ENCODE data around the gene IL22.
"Not testable (repeated sequence)": the region's sequence is repeated elsewhere in the genome, so short reads cannot be mapped to it uniquely, and the experiment has no call there.

The IL22 gene

DNA sequence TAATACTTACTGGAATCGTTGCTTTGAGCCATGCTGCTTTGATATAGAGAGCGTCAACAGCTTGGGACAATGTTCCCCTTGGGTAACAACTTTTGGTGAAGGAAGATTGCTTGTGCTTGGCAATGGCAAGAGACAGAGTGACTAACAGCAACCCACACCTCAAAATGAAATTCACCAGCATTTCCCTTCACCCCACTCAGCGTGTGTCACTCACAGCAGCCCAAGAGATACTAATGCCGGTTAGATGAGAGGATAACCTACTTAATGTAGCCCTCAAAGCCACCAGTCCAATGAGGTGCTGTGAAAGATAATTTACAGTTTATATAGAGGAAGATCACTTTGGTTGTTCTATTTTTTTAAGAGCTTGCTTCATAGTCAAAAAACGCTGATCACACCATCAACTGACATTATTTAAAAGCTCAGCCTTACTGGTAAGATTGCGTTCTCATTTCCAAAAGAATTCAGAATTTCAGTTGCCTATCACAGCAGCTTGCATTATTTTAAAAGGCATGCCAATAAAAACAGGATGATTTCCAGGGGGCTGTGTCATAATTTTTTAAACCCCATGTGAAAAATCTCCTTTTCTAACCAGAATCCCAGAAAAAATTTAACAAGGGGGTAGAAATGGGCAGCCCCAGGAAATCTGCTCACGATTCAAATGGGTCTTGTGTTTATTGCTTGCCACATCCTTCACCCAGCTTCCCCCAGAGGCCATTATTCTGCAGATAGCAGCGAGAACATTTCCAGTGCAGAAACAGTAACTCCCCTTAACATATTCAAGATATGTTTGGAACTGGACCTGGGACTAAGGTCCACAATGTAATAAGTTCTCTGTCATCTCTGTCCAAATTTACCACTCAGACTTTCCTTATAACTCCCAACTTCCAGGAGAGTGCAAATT, 27.6 kb downstream of the IL22 start, which contains the start of gene IL26:
Gene IL26, minus strand, starts transcription at position 235 of the 901 bp plus-strand sequence. Its CDS starts 54 bp downstream, at position 181.
- no peak for DNase-seq

DNA sequence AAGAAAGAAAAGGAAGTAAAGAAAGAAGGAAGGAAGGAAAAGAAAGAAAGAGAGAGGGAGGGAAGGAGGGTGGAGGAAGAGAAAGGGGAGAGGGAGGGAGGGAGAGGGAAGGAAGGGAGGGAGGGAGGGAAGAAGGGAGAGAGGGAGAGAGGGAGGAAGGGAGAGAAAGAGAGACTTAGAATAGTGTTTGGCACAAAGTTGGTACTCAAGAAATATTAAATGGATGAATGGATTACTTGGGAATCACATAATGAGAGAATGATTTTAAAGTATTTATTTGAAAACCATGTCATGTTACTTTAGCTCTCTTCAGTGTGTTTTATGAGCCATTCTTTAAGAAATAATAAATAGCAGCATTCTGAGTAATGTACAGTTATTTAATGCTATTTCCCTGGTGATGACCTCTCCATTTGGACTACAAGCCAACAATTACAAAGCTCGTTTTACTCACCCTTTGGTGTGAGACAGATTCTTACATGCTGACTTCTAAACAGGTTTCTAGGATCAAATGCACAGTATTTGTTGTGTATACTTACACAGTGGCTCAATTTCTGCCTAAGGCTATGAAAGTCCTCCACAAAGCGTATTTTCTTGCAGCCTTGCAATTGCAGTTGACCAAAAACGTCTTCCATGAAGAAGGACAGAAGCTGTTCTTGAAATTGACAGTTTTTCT, 28.7 kb downstream of the IL22 start:
- DNase-seq, result no peak

DNA sequence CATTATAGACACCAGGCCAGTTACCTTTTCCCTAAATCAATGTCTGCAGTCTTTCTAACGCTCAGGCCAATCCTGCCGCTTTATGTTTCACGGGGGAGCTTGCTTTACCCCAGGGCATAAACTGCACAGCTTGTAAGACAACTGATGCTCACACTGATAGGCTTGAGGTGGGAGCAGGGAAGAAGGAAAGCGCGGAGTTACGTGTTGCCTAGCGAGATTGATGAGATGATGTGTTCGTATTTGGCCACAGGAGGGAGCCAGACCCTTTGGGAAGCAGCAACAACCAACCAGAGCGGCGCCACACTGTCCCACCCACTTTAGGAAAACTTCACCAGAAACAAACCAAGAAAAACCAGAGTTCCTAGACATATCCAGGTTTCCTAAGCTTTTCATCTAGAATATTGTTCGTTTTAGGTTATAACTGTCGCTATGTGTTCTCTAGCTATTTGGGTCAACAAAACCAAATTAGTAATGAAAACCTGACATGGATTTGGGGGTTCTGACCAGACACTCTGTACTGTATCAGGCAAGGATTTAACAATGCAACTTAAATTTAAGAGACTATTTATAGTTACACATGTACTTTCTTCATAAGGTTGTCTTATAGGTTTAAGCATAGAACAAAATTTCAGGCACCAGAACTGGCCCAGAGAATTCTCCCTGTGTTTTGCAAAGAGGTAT, 30.2 kb downstream of the IL22 start:
- peak; percentile 71 to 76 for DNase-seq

DNA sequence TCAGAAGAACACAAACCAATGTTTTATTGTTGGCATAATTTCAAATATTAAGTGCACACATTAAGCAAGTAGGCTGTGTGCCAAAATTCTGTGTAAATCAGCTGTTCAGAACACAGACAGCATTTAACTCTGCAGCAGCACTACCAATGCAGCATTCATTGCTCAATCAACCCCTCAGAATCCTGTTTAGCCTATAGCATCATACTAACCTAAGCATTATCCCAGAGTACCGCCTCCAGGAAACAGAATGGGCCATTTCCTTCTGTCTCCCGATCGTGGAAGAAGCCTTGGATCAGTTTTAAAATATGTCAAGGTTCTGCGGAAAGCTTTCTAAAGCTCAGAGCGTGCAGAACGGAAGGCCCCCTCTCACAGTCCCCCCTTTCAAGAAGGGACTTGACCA, 31.1 kb downstream of the IL22 start:
- DNase-seq, result no peak

DNA sequence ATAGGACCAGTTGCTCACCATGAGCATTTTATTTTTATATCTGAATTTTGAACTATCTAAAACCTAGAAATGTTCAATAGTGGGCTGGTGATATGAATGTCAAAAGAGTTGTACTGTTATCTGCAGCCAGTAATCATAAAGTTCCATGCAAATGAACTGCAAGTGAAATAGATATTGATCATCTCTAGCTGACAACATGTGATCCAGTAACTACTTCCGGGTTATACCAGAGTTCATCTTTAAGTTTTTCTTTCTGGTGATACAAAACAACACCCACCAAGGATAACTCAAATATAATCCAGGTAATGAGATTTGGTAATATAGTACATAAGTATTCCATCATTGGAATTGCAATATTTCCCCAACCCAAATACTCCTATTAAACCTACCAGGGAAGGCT, 31.9 kb downstream of the IL22 start:
- DNase-seq, result no peak

DNA sequence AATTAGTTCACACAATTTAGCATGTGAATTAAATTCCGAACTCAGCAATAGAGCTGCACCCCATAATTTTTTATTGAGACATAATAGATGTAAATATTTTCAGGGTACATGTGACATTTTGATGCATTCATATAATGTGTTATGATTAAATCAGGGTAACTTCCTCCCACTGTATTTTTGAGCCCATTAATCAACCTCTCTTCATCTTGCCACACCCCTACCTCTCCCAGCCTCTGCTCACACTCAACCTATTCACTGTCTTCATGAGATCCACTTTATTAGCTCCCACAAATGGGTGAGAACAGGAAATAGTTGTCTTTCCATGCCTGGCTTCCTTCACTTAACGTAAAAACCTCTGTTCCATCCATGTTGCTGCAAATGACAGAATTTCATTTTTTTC, 42.5 kb downstream of the IL22 start:
- no peak for DNase-seq

DNA sequence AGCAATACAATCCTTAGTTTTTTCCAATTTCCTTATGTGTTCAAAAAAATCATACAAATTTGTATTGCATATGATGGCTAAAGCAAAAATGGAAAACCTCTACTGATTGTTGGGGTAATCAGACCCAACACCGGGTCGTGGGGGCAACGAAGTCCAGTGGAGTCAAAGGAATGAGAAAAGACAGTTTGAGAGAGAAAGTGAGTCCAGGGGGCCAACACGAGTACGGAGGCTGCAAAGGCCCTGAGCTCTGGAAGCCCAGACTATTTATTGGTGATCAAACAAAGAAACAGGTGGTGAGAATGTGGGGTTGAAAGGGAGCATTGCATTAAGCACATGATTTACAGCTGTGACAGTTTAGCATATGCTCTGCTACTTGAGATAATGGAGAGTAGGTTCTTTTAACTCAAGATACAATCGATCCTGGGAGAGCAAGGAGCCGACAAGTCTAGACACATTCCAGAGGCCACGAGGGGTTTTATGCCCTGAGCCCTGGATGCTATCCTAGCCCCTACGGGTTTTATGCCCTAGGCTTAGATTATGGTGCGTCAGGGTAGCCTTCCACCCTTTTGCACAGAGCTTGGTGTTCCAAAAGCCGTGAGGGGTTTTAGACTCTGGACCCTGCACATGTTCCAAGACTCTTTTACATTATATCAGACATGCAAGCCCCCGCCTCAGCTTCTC, 44.2 kb downstream of the IL22 start:
- DNase-seq, result not testable (repeated sequence)

DNA sequence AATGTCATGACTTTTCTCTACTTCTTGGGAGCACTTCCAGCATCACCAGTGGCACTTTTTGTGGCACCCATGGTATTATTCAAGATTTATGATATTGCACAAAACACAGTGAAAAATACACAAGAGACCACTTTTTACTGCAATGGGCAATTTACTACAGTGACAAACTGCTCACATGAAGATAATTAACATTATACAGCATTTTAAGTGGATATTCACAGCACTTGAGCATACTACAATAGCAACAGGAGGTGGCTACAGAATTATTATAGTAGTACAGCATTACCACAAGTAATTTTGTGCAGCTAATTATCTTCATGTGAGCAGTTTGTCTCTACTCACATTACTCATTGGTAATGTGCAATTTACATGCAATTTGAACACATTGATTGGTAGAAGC, 46.1 kb downstream of the IL22 start:
- no peak for DNase-seq

DNA sequence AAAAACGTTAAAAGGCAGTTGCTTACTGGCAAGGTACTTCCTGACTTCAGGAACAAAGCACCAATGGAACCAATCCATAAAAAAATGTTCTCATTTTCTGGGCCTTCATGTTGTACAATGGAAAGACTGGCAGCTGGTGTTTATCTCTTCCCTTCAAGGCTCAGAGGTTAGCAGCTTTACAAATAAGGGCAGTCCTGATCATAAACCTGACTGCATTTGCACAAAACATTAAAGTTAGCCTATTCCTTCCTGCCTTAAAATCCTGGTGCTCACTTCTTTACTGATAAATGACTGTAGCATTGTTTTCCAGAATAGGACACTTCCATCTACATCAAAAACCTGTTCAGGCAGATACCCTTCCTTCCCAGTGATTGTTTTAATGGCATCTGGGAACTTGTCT, 47.0 kb downstream of the IL22 start:
- DNase-seq, result no peak

DNA sequence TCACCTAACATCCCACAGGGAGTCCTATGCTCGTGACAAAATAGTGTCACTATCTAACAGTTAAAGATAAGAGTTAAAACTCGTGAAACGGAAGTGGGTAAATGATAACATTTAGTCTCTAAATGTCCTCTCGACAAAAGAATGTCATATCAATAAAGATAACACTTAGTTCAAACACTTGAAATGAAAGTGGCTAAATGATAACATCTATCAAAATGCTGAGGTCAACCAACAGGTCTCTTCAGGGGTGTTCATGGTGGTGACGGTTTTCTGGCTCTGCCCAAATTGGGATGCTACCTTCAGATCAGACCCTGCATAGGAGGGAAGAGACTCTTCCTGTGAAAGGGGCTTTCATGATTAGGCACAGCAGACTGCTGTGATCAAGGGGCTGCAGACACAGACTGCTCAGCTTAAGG, 49.9 kb downstream of the IL22 start:
- no peak for DNase-seq

DNA sequence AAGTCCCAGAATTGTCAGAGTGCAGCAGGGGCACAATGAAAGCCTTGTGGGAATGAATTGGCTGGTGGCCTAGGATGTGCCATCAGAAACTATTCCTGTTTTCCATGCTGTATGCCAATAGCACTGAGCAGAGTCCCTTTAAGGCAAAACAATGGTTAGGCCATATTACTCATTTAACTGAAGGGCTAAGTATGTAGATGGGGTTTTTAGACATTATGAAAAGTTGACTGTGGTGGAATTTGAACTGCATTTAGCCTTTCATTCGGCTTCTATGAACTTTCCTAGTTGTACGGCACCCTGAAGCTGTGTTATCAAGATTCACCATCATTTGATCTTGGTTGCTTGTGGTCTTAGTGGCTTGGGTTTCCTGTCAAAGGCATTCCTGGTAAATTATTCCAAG, 52.5 kb downstream of the IL22 start:
- DNase-seq, result no peak

DNA sequence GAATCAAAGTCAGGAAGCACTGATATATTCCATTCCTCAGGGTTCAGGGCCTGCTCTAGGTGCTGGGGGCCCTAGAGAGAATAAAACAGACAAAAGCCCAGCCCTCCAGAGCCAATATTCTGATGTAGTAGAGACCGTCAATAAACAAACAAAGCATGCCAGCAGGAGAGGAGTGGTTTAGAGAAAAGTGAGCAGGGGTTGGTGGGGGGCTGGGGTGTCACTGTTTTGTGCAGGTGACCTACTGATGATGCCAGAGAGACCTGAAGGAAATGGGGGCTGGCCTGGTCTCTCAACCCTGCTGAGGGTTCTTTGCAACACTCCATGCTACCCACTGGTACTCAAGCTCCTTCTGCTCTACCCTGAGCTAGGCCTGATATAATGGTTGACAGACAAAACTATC, 54.3 kb downstream of the IL22 start:
- DNase-seq, result no peak

DNA sequence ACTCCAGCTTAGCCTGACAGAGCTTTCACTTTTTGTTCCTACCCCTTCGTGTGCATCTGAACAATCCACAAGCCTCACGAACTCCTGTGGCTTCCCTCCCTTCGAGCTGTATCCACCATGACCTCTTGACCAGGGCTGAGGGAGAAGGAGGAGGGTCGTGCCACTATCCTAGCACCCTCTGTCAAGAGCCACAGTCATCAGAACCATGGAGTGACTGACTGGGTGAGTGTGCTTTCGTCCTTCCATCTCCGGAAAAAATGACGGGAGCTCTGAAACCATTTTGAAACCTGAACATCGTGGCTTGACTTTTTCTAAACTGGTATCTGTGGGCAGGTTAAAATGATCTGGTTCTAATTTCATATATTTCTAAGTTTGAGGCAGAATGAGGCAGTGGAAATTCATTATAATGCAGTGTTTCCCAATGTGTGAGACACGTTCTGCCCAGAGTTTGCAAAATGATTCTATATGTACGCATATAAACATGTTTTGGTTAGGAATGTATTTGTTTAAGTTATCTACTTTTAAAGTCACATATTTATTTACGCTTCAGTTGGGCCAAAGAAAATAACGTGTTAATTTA, 54.8 kb downstream of the IL22 start:
- DNase-seq, result no peak

All from stimulated activated CD4-positive, alpha-beta T cell treated with anti-CD3 and anti-CD28 coated beads, Interleukin-2, amount 100 ng/mL, for 24 hours (primary cell).